ENCODE results near the gene U2AF2. TPM values are rescaled to one million over a fixed set of nuclear protein-coding genes. Genes with fewer than 3 reads are reported as not detected.
A peak's percentile ranks its signal among the peaks of the same experiment; 100 is the strongest.

Gene U2AF2
- total RNA-seq, 1 experiment from 2014 or later = 321 TPM

DNA sequence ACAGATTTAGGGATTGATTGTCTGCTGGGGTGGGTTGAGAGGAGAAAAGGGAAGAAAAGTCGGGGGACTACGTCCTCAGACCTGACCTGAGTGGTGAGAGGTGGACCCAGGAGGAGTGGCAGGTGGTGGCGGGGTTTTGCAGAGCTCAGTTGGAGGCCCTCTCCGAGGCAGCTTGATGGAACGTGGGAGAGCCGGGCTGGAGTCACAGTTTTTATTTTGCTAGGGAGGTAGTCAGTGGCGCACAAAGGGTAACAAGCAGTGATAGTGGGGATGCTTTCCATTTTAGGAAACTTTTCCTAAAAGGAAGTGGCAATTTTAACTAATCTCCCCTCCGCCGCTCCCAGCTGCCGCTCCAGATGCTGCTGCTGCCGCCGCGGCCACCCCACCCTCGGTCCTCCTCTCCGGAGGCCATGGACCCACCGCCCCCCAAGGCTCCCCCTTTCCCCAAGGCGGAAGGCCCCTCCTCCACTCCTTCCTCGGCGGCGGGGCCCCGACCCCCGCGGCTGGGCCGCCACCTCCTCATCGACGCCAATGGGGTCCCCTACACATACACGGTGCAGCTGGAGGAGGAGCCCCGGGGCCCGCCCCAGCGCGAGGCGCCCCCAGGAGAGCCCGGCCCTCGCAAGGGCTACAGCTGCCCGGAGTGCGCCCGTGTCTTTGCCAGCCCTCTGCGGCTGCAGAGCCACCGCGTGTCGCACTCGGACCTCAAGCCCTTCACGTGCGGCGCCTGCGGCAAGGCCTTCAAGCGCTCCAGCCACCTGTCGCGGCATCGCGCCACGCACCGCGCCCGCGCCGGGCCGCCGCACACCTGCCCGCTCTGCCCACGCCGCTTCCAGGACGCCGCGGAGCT lies 12.5 kb upstream of the U2AF2 start:
- H3K4ac ChIP-seq (ENCODE audit: low read depth, low read length) = no peak overlapping the region
- no peak overlapping the region for H3T11ph ChIP-seq (ENCODE audit: low read length)
- peaks cover 22 to 39% of the 10 kb centered on the region in 2 experiments for H3K4me1 Mint-ChIP-seq
- TF ChIP-seq, protein P1, sequence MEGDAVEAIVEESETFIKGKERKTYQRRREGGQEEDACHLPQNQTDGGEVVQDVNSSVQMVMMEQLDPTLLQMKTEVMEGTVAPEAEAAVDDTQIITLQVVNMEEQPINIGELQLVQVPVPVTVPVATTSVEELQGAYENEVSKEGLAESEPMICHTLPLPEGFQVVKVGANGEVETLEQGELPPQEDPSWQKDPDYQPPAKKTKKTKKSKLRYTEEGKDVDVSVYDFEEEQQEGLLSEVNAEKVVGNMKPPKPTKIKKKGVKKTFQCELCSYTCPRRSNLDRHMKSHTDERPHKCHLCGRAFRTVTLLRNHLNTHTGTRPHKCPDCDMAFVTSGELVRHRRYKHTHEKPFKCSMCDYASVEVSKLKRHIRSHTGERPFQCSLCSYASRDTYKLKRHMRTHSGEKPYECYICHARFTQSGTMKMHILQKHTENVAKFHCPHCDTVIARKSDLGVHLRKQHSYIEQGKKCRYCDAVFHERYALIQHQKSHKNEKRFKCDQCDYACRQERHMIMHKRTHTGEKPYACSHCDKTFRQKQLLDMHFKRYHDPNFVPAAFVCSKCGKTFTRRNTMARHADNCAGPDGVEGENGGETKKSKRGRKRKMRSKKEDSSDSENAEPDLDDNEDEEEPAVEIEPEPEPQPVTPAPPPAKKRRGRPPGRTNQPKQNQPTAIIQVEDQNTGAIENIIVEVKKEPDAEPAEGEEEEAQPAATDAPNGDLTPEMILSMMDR (conservative IDR thresholded peaks at IDR 0.05) = no peak
- H4K20me1 ChIP-seq (ENCODE audit: control insufficient read depth, insufficient read depth, insufficient read length) = no peaks in the 10 kb centered on the region
- no peak overlapping the region for H4K8ac ChIP-seq (replicated peaks; ENCODE audit: insufficient read length, low read depth, low read length)
- H3K27me3 ChIP-seq (ENCODE audit: insufficient read depth, low read length) = no peaks in the 10 kb centered on the region
- no peak overlapping the region for H3K14ac ChIP-seq (ENCODE audit: insufficient read depth, low read length)
- no peak for DNase-seq
- no peak overlapping the region for H2BK15ac ChIP-seq (ENCODE audit: low read depth, low read length)
- H2BK120ac ChIP-seq (ENCODE audit: low read depth, low read length, poor library complexity, severe bottlenecking) = no peak overlapping the region
- no peak overlapping the region for H2AFZ ChIP-seq (ENCODE audit: low read length)
- peaks cover 0 to 4% of the 10 kb centered on the region in 2 experiments; a peak in 3 of 5 replicates for H3K9me3 Mint-ChIP-seq
- no peak overlapping the region for H4K5ac ChIP-seq (ENCODE audit: insufficient read length, low read depth, low read length)
- peaks cover 24 to 42% (median 37%) of the 10 kb centered on the region in 3 experiments for H3K36me3 Mint-ChIP-seq (ENCODE audit: insufficient read depth in 1 of 3, low read depth in 3 of 3)
- H3K9ac ChIP-seq (ENCODE audit: extremely low read depth, insufficient read length, low read length) = peak overlapping the region; percentile 14
- no peak overlapping the region for H3K27ac ChIP-seq (ENCODE audit: insufficient read length, low read depth, low read length)
- H3K27ac Mint-ChIP-seq = peak overlapping the region; percentile 86 to 96 (median 96); a peak in 6 of 7 replicates
- H3K18ac ChIP-seq (ENCODE audit: insufficient read length, low read depth, low read length) = no peak overlapping the region
- H3K79me1 ChIP-seq (ENCODE audit: insufficient read depth, low read depth, low read length, poor library complexity, severe bottlenecking) = peaks cover 3% of the 10 kb centered on the region
- H3K56ac ChIP-seq (ENCODE audit: insufficient read length, low read depth, low read length) = no peak overlapping the region
- H3K23ac ChIP-seq (ENCODE audit: insufficient read length, low read depth, low read length) = no peak overlapping the region
- H3K9me3 ChIP-seq (ENCODE audit: control insufficient read depth, low read depth, low read length) = no peaks in the 10 kb centered on the region
- H3K4me3 Mint-ChIP-seq = peak overlapping the region; percentile 97
- peaks cover 30% of the 10 kb centered on the region for H3K23me2 ChIP-seq (ENCODE audit: insufficient read length, low read depth, low read length, poor library complexity, severe bottlenecking)
- peaks cover 3% of the 10 kb centered on the region; the same call in 1 of the 2 replicates for H3K27me3 Mint-ChIP-seq (ENCODE audit: low read depth)
- H2BK12ac ChIP-seq (ENCODE audit: insufficient read length, low read depth, low read length) = no peak overlapping the region
- peaks cover 7% of the 10 kb centered on the region; the same call in 1 of the 2 replicates for H3K79me2 ChIP-seq (ENCODE audit: insufficient read depth, low read length)
- no peak overlapping the region for H2BK5ac ChIP-seq (ENCODE audit: insufficient read length, low read length)
- no peak overlapping the region for H2AK5ac ChIP-seq (ENCODE audit: insufficient read length, low read length)
- H3K4me1 ChIP-seq (ENCODE audit: insufficient read depth, low read length) = no peaks in the 10 kb centered on the region
- no peak overlapping the region for H4K91ac ChIP-seq (ENCODE audit: insufficient read length, low read depth, low read length)
- H3K4me2 ChIP-seq (ENCODE audit: insufficient read depth, insufficient read length, low read length) = peak overlapping the region; percentile 73
- no peak overlapping the region for H2BK20ac ChIP-seq (ENCODE audit: low read depth, low read length, poor library complexity, severe bottlenecking)
- no CpG with 5 or more reads among the region's 65 CpGs for WGBS (ENCODE audit: extremely low coverage, insufficient read length, low lambda C conversion rate)
